GM21529 (cell line): Measurements from ENCODE around the gene AMOTL1.
"Not testable (repeated sequence)": the region's sequence is repeated elsewhere in the genome, so short reads cannot be mapped to it uniquely, and the experiment has no call there.

Source experiments
- ATAC-seq: cut with Tn5 transposase; IDR thresholded peaks from one replicate; pipeline ENCODE4 v1.9.1; 2021; ENCODE audit not compliant: unreplicated experiment

The AMOTL1 gene

GRCh38 chr11:94791216-94791889 is 23.2 kb downstream of the AMOTL1 start:
- no peak for ATAC-seq

- not testable (repeated sequence) for ATAC-seq
Observed at GRCh38 chr11:94791942-94792341, 23.8 kb downstream of the AMOTL1 start.

GRCh38 chr11:94792451-94792850 is 24.3 kb downstream of the AMOTL1 start:
- no peak for ATAC-seq

- ATAC-seq, result no peak
Observed at GRCh38 chr11:94793002-94793401, 24.8 kb downstream of the AMOTL1 start.

GRCh38 chr11:94793822-94794221 is 25.7 kb downstream of the AMOTL1 start:
- ATAC-seq, result no peak

- ATAC-seq, result no peak
Observed at GRCh38 chr11:94794287-94795168, 26.4 kb downstream of the AMOTL1 start.

GRCh38 chr11:94795476-94796189 is 27.5 kb downstream of the AMOTL1 start:
- no peak for ATAC-seq

- ATAC-seq, result no peak
Observed at GRCh38 chr11:94796190-94796580, 28.0 kb downstream of the AMOTL1 start.

- no peak for ATAC-seq
Observed at GRCh38 chr11:94796863-94797262, 28.7 kb downstream of the AMOTL1 start.

GRCh38 chr11:94799726-94800125 is 31.6 kb downstream of the AMOTL1 start:
- no peak for ATAC-seq

- ATAC-seq, result no peak
Observed at GRCh38 chr11:94800414-94800813, 32.3 kb downstream of the AMOTL1 start.

- ATAC-seq, result no peak
Observed at GRCh38 chr11:94801866-94802460, 33.8 kb downstream of the AMOTL1 start.

- ATAC-seq, result no peak
Observed at GRCh38 chr11:94802501-94802900, 34.3 kb downstream of the AMOTL1 start.

GRCh38 chr11:94803491-94803890 is 35.3 kb downstream of the AMOTL1 start:
- ATAC-seq, result no peak

GRCh38 chr11:94804874-94805273 is 36.7 kb downstream of the AMOTL1 start:
- ATAC-seq, result no peak

- ATAC-seq, result no peak
Observed at GRCh38 chr11:94806014-94806413, 37.9 kb downstream of the AMOTL1 start.

GRCh38 chr11:94806419-94806818 is 38.3 kb downstream of the AMOTL1 start:
- ATAC-seq, result no peak

GRCh38 chr11:94809251-94809650 is 41.1 kb downstream of the AMOTL1 start:
- no peak for ATAC-seq

GRCh38 chr11:94812724-94813720 is 44.9 kb downstream of the AMOTL1 start:
- ATAC-seq, result not testable (repeated sequence)
